VCaP (cell line): ENCODE results near the gene SELENON.

Experiments used
- H3K27ac ChIP-seq: fragments of 450-650 bp; 2 replicates; pipeline ENCODE4 v1.5.1; 2017
- TF ChIP-seq, protein P1 (sequence below): fragments of 450-650 bp; conservative IDR thresholded peaks from 2 replicates; pipeline ENCODE4 v1.5.1; 2017; ENCODE audit warnings: mild to moderate bottlenecking, moderate library complexity

Gene SELENON

GRCh38 chr1:25757846-25758185, 42.2 kb upstream of the SELENON start:
- no peak overlapping the region for H3K27ac ChIP-seq
- TF ChIP-seq, protein P1, sequence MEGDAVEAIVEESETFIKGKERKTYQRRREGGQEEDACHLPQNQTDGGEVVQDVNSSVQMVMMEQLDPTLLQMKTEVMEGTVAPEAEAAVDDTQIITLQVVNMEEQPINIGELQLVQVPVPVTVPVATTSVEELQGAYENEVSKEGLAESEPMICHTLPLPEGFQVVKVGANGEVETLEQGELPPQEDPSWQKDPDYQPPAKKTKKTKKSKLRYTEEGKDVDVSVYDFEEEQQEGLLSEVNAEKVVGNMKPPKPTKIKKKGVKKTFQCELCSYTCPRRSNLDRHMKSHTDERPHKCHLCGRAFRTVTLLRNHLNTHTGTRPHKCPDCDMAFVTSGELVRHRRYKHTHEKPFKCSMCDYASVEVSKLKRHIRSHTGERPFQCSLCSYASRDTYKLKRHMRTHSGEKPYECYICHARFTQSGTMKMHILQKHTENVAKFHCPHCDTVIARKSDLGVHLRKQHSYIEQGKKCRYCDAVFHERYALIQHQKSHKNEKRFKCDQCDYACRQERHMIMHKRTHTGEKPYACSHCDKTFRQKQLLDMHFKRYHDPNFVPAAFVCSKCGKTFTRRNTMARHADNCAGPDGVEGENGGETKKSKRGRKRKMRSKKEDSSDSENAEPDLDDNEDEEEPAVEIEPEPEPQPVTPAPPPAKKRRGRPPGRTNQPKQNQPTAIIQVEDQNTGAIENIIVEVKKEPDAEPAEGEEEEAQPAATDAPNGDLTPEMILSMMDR = no peak

DNA sequence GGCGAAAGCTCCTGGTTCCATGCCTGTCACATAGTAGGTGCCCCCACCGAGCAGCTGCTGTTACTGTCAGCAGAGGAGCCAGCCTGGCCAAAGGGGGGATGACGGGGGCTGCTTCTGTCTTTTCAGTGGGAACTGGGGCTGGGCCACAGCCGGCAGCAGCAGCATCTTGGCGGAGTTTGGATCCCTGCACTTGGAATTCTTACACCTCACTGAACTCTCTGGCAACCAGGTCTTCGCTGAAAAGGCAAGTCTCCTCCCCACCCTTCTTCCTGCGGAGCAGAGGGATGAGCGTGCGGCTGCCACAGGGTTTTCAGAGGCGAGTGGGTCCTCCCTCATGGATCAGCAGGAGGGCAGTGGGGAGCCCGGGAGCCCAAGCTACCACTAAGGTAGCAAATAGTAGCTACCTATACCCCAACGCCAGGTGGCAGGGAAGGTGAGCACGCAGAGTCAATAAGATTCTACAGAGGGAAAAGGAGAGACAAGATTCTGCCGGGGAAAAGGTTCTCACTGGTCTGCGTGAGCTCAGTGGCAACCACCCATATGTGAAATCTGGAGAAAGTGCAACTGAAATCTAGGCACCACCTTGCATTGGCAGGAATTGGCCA, 41.4 kb upstream of the SELENON start:
- TF ChIP-seq, protein P1 = no peak
- H3K27ac ChIP-seq = no peak overlapping the region

- TF ChIP-seq, protein P1 = no peak
- H3K27ac ChIP-seq = no peak overlapping the region
Measured at GRCh38 chr1:25760122-25760719, 39.8 kb upstream of the SELENON start.

GRCh38 chr1:25760871-25761270, 39.1 kb upstream of the SELENON start:
- TF ChIP-seq, protein P1 = no peak
- no peak overlapping the region for H3K27ac ChIP-seq

GRCh38 chr1:25763493-25763892, 36.5 kb upstream of the SELENON start:
- H3K27ac ChIP-seq = no peak overlapping the region
- TF ChIP-seq, protein P1 = no peak

DNA sequence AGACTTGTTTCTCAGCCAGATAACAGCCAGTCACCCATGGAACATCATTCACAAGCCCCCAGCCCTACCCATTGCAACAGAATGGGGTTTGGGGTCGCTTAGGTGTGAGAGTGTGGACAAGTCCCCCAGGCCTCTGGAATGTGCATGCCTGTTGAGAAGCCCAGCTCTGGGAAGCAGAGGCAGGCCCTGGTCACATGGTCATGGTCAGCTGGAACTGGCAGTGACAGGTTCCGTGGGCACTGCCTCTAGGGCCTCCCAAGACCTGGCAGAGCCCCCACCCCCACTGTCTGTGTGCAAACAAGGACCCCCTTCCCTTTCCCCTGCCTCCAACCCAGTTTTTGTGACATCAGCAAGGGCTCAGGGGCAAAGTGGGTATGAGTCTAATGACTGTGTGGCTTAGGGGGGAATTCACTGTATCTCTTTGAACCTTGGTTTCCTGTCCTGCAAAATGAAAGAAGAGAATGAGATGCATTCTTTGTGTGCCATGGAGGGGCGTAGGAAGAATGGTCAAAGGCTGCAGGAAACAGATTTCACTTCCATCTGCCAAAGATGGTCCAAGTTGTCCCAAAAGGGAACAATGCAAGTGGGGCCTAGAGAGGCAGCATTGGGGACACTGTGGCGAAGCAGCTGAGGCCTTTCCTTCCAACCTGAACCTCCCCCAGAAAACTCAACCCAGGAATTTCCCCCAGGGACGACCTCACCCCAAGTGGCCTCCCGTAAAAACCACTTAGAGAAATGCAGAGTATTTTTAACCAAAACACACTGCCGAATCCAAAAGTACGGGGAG, 34.7 kb upstream of the SELENON start:
- TF ChIP-seq, protein P1 = no peak
- H3K27ac ChIP-seq = peak overlapping the region; percentile 84

- H3K27ac ChIP-seq = peak overlapping the region; percentile 84
- TF ChIP-seq, protein P1 = no peak
Measured at GRCh38 chr1:25765923-25766589, 33.9 kb upstream of the SELENON start.
